K562 (cell line): ENCODE results near the gene AP3S2. TPM values are rescaled to one million over a fixed set of nuclear protein-coding genes. Genes with fewer than 3 reads are reported as not detected.
"Not testable (repeated sequence)": the region's sequence is repeated elsewhere in the genome, so short reads cannot be mapped to it uniquely, and the experiment has no call there.

Experiments
- ATAC-seq: fragments of 200-7000 bp; cut with Tn5 transposase; 3 replicates; pipeline ENCODE4 v1.9.1; 2020; ENCODE audit warnings: moderate library complexity
- BruUV-seq: library from RNA; stranded (reverse); fragments of 400-500 nt; replicated peaks from 2 replicates; lab custom pipeline; 2021; lab: Mats Ljungman, UMichigan
- CTCF ChIA-PET: fragments of 300-600 bp; formaldehyde crosslinking; extraction: SDS; loops from one replicate; lab custom pipeline; 2021; ENCODE audit warnings: low intra/inter-chr PET ratio; lab: Yijun Ruan, JAX
- POLR2A ChIA-PET: fragments of 300-600, 350-650 bp; sonication (Branson Sonifier 250); formaldehyde crosslinking; extraction: SDS; loops from one replicate; lab custom pipeline; 2021; ENCODE audit warnings: antibody characterized with exemption, inconsistent platforms; lab: Yijun Ruan, JAX
- DNase-seq, 4 experiments: peaks; one replicate each; pipeline versions ENCODE4 v3.0.0 to v3.0.0-alpha.2; 2011 to 2018; ENCODE audit warnings: low spot score in 3 of 4, mixed read lengths in 3 of 4; ENCODE audit errors: extremely low read depth in 1 of 4
- FAIRE-seq: peaks from 2 replicates; lab custom pipeline; 2011; peaks lifted over from hg19 to GRCh38; lab: Jason Lieb, UNC
- H2AFZ ChIP-seq: 2 replicates; pipeline ENCODE4 v1.6.0; 2011; ENCODE audit warnings: low read depth, low read length, control low read depth, inconsistent platforms
- H3K27ac ChIP-seq: fragments of 200-600 bp; 3 replicates; pipeline ENCODE4 v1.8.0; 2011; ENCODE audit warnings: low read depth, mild to moderate bottlenecking, control low read depth, inconsistent platforms, low read length, moderate library complexity, mixed read lengths; ENCODE audit errors: extremely low read depth
- H3K27me3 ChIP-seq, 2 experiments: fragments of 300-600 bp in 1 of 2; 2 replicates in 1 of 2; 3 replicates in 1 of 2; pipeline versions ENCODE4 v1.6.0 to v1.8.0; 2011; ENCODE audit warnings: inconsistent platforms in 2 of 2, low read length in 2 of 2, mild to moderate bottlenecking in 1 of 2, mixed read lengths in 1 of 2, moderate library complexity in 1 of 2; ENCODE audit not compliant: control insufficient read depth in 2 of 2, insufficient read depth in 2 of 2
- H3K36me3 ChIP-seq: fragments of 300-600 bp; 3 replicates; pipeline ENCODE4 v1.8.0; 2011; ENCODE audit warnings: mild to moderate bottlenecking, low read length, inconsistent platforms; ENCODE audit not compliant: control insufficient read depth, insufficient read depth
- H3K4me1 ChIP-seq, 2 experiments: fragments of 200-600 bp in 1 of 2; replicated peaks in 1 of 2; 2 replicates in 1 of 2; 3 replicates in 1 of 2; pipeline versions ENCODE4 v1.5.1 to v1.8.0; 2011; ENCODE audit warnings: inconsistent platforms in 2 of 2, low read length in 2 of 2, mild to moderate bottlenecking in 1 of 2, mixed read lengths in 1 of 2, moderate library complexity in 1 of 2; ENCODE audit not compliant: control insufficient read depth in 2 of 2, insufficient read depth in 2 of 2
- H3K4me2 ChIP-seq: 2 replicates; pipeline ENCODE4 v1.6.1; 2011; ENCODE audit warnings: low read length, control low read depth, inconsistent platforms, mixed read lengths; ENCODE audit not compliant: insufficient read depth
- H3K4me3 ChIP-seq: fragments of 200-600 bp; sonication (generic), shearing (Covaris generic); 2 replicates; pipeline ENCODE4 v1.5.1; 2016; ENCODE audit warnings: control low read depth, inconsistent platforms
- H3K79me2 ChIP-seq: fragments of 200-600 bp; 3 replicates; pipeline ENCODE4 v1.8.0; 2011; ENCODE audit warnings: low read length, inconsistent platforms; ENCODE audit not compliant: control insufficient read depth, insufficient read depth
- H3K9ac ChIP-seq, 2 experiments: 2 replicates each; pipeline versions ENCODE4 v1.6.0 to v1.6.1; 2011; ENCODE audit warnings: low read depth in 2 of 2, low read length in 2 of 2, control low read depth in 1 of 2, inconsistent platforms in 1 of 2, mild to moderate bottlenecking in 1 of 2, mixed read lengths in 1 of 2; ENCODE audit not compliant: insufficient read depth in 1 of 2
- H3K9me1 ChIP-seq: one replicate; pipeline ENCODE4 v1.6.0; 2011; ENCODE audit warnings: inconsistent platforms, mild to moderate bottlenecking, low read length, moderate library complexity; ENCODE audit not compliant: control insufficient read depth, insufficient read depth
- H3K9me3 ChIP-seq: replicated peaks from 2 replicates; pipeline ENCODE4 v1.5.1; 2011; ENCODE audit warnings: low read depth, low read length, inconsistent platforms; ENCODE audit not compliant: control insufficient read depth, insufficient read depth
- H4K20me1 ChIP-seq: replicated peaks from 2 replicates; pipeline ENCODE4 v1.6.1; 2011; ENCODE audit warnings: low read length, inconsistent platforms, mixed read lengths; ENCODE audit not compliant: control insufficient read depth, insufficient read depth
- ATF6 ChIP-seq: sonication (generic); formaldehyde crosslinking; IDR thresholded peaks from 2 replicates; pipeline ENCODE4 v1.4.0; 2020; ENCODE audit warnings: mild to moderate bottlenecking, missing genetic modification reagents
- CBX5 ChIP-seq: IDR thresholded peaks from 2 replicates; pipeline ENCODE4 v1.6.1; 2014; ENCODE audit warnings: low read depth, borderline replicate concordance
- CCAR2 ChIP-seq: fragments of 200-400 bp; formaldehyde crosslinking; IDR thresholded peaks from 2 replicates; pipeline ENCODE4 v1.6.1; 2017; ENCODE audit warnings: mild to moderate bottlenecking, low read depth, low read length
- MAX ChIP-seq: sonication (generic); formaldehyde crosslinking; IDR thresholded peaks from 2 replicates; pipeline ENCODE4 v1.9.0; 2022; ENCODE audit warnings: mild to moderate bottlenecking, missing genetic modification reagents
- NBN ChIP-seq: fragments of 450-650 bp; IDR thresholded peaks from 2 replicates; pipeline ENCODE4 v1.6.1; 2016; ENCODE audit warnings: low read depth, mild to moderate bottlenecking
- SMARCC2 ChIP-seq: fragments of 450-650 bp; IDR thresholded peaks from 2 replicates; pipeline ENCODE4 v1.6.1; 2017; ENCODE audit warnings: antibody characterized with exemption, moderate library complexity, mild to moderate bottlenecking, low read depth
- SNRNP70 ChIP-seq: fragments of 200-400 bp; formaldehyde crosslinking; optimal IDR thresholded peaks from 2 replicates; pipeline ENCODE3; 2017; ENCODE audit warnings: low read depth, low read length
- ZBTB17 ChIP-seq: fragments of 450-650 bp; formaldehyde crosslinking; IDR thresholded peaks from 2 replicates; pipeline ENCODE4 v1.4.0; 2020; ENCODE audit warnings: mild to moderate bottlenecking
- ZNF740 ChIP-seq, 3 experiments: fragments of 200-800 bp in 1 of 3; sonication (Bioruptor generic) in 1 of 3; sonication (generic) in 1 of 3; formaldehyde crosslinking in 1 of 3; IDR thresholded peaks; 2 replicates each; pipeline versions ENCODE4 v1.6.1 to v1.8.0; 2016 to 2022; ENCODE audit warnings: mild to moderate bottlenecking in 2 of 3, missing compliant biosample characterization in 2 of 3, missing genetic modification characterization in 2 of 3, missing genetic modification reagents in 1 of 3
- WGBS: fragments of 100-300 bp; shearing (Covaris generic); methylation state at CpG from one replicate; pipeline ENCODE4 v1.1.6; 2016; ENCODE audit warnings: low coverage, mixed read lengths; ENCODE audit not compliant: insufficient coverage; ENCODE audit errors: missing lambda C conversion rate; 5-methylcytosine and 5-hydroxymethylcytosine counted together
- in situ Hi-C: fragments of 300-500 bp; cut with MboI; formaldehyde crosslinking; loops from 4 replicates; pipeline ENCODE4 v1.15.0; 2018; ENCODE audit warnings: inconsistent platforms, mixed read lengths
- intact Hi-C: fragments of 100-400 bp; cut with micrococcal nuclease; formaldehyde crosslinking; loops from 2 replicates; pipeline ENCODE4 v1.14.2; 2022
- polyA plus RNA-seq, 8 experiments: library from polyadenylated mRNA; depleted of rRNA in 4 of 8; stranded (reverse) in 5 of 8; unstranded in 3 of 8; fragments of >200 nt; fragmentation: Nextera tagmentation in 2 of 8; fragmentation: Illumina TruSeq in 1 of 8; extraction: Ambion mirVana in 2 of 8; extraction: Trizol in 1 of 8; gene quantifications; 2 replicates each; pipeline versions ENCODE4 v1.2.1 to v1.2.3, GENCODE V29; 2011 to 2014; ENCODE audit warnings: inconsistent platforms in 1 of 8, missing spikeins in 1 of 8
- total RNA-seq, 7 experiments: library from RNA; depleted of rRNA in 6 of 7; stranded (reverse); fragments of >200 nt in 6 of 7; fragmentation: Illumina TruSeq in 2 of 7; extraction: Trizol in 2 of 7; gene quantifications; 2 replicates each; pipeline versions ENCODE4 v1.2.1 to v1.2.3, GENCODE V29; 2011 to 2021; ENCODE audit warnings: low replicate concordance in 1 of 7

The AP3S2 gene
- total and polyA plus RNA-seq, 9 of the 15 experiments (the other 6 are each of a cell fraction or from before 2014, with no cell fraction given) = 16.4 to 54.1 (median 37.4) TPM

GRCh38 chr15:89790661-89791060 is 103.1 kb downstream of the AP3S2 start (continued):
- no peak for TF ChIP-seq MAX (CRISPR knock-in tag)
- TF ChIP-seq ATF6 = no peak
- peak; percentile 31; the same call in 1 of the 2 replicates for TF ChIP-seq ZNF740 (CRISPR knock-in tag; IDR thresholded peaks at IDR 0.05)
- no peak for TF ChIP-seq ZNF740 (tag; IDR thresholded peaks at IDR 0.05)
- TF ChIP-seq SNRNP70 = no peak
- no peak for TF ChIP-seq SMARCC2
- no peak for TF ChIP-seq NBN
- TF ChIP-seq, all 486 proteins: peak for 2

GRCh38 chr15:89790206-89790605 is 103.6 kb downstream of the AP3S2 start:
- H3K27me3 ChIP-seq = no peaks in the 10 kb centered on the region
- ChIA-PET CTCF (no interaction called here), POLR2A (no interaction called here)
- H3K9ac ChIP-seq = peak overlapping the region in 1 of 2 experiments; percentile 24; a peak in 1 of 4 replicates
- no peak overlapping the region for H3K4me2 ChIP-seq
- no peak overlapping the region for H2AFZ ChIP-seq
- H3K4me1 ChIP-seq = peaks cover 0 to 9% of the 10 kb centered on the region in 2 experiments; a peak in 2 of 5 replicates
- no peak overlapping the region for H3K4me3 ChIP-seq
- H3K79me2 ChIP-seq = no peaks in the 10 kb centered on the region
- ATAC-seq = no peak
- DNase-seq = no peak
- H3K36me3 ChIP-seq = no peaks in the 10 kb centered on the region
- H3K9me3 ChIP-seq = no peaks in the 10 kb centered on the region; the same call in 1 of the 2 replicates
- H3K27ac ChIP-seq = no peak overlapping the region
- WGBS = 51% methylated on average over 9 of the region's 10 CpGs
- TF ChIP-seq CCAR2 (no peak), CBX5 (no peak), ZBTB17 (no peak)
- no TSS peak for BruUV-seq
- no peak for FAIRE-seq
- in situ Hi-C loops (no loop called here), intact Hi-C loops (no loop called here)
- no peaks in the 10 kb centered on the region for H4K20me1 ChIP-seq
- no peaks in the 10 kb centered on the region for H3K9me1 ChIP-seq

GRCh38 chr15:89788585-89788984 is 105.2 kb downstream of the AP3S2 start:
- intact Hi-C loops, DNase-seq, H3K4me2 ChIP-seq, H3K79me2 ChIP-seq, H3K27ac ChIP-seq, H3K9ac ChIP-seq, BruUV-seq, H3K36me3 ChIP-seq, POLR2A ChIA-PET, H2AFZ ChIP-seq, H3K9me3 ChIP-seq, CTCF ChIA-PET, H3K27me3 ChIP-seq, H3K4me3 ChIP-seq, FAIRE-seq, ATAC-seq, H4K20me1 ChIP-seq, H3K9me1 ChIP-seq: not testable (repeated sequence)
- in situ Hi-C loops = loop anchor here (10.0 kb wide), 1 partner anchor 446 kb away; the partner anchor contains the start of genes CIB1 and GDPGP1
- WGBS = 58% methylated on average over 4 of the region's 4 CpGs
- H3K4me1 ChIP-seq = peaks cover 5 to 25% of the 10 kb centered on the region in 2 experiments
